ENCODE data around the gene ZFR2.

ZFR2 gene

GRCh38 chr19:3873151-3873550 lies 4.3 kb upstream of the ZFR2 start:
- no peak for DNase-seq

DNA sequence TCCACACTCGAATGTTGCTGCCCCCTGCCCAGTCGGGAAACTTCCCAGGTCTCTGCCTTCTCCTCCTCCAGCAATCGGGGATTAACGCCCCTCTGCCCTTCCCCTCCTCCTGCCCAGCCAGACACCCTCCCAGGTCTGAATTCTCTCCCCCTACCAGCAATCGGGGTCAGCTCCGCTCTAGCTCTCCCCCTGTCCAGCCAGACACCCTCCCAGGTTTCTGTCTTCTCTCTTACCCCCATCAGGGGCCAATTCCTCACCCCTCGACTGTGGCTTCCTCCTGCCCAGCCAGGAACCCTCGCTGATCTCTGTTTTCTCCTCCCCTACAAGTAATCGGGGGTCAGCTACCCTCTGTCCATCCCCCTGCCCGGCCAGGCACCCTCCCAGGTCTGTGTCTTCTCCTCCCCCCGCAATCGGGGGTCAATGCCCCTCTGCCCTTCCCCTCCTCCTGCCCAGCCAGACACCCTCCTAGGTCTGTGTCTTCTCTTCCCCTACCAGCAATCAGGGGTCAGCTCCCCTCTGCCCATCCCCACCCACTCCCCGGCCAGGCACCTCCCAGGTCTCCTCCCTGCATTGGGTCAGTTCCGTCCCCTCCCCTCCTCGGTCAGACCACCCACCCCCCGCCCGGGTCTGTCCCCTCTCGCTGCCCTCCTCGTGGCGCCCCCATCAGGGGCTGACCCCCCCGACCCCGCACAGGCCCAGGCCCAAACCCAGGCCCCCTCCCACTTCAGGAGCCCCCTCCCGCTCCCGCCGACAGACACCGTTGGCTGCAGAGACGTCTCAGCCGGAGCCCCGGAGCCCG lies 668 bp downstream of the ZFR2 start:
- no peak for DNase-seq

DNA sequence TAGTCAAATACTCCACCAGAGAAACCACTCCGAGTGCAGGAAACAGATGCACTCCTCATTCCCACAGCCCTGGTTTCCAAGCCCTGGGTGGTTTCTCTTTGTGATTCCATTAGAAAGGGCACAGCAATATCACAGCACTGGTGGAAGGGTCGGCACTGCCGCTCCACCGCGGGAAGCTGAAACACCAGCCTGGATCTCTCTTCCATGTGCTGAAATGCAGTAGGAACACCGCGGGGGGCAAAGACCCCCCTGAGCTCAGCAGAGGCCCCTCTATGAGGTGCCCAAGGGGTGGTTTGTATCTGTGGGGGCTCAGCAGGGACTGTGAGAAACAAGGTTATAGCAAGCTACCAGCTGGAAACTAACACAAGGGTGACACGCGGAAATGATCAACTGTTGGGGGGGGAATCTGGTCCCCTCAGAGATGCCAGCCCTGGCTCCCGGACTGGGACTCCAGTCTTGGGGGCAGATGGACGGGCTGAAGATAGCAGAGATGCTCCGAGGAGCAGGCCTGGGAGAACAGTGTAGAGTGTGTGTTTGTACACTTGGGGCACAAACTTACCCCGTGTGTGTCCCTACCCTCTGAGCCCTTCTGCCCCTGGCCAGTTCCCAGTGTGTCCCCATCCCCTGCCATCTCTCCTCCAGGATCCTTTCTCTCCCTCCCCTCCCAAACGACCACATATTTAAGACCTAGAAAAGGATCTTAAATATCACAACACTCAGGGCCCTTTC lies 1.8 kb downstream of the ZFR2 start:
- no peak for DNase-seq

DNA sequence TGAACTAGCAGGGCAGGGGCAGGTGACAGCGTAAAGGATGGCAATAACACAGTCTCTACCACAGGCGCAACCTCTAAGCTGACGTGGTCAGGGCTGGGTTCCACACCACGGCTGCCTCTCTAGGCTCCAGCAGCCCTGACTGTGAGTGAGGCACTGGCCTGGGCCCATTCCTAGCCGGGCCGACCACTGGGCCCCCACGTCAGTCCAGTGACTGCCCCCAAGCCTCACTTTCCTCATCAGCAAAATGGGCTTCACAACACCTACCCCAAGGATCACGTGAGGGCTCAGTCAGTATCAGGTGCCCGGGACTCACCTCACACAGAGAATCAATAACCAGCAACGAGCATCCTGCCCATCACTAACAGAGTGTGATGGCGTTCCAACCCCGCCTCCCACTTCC lies 5.2 kb downstream of the ZFR2 start:
- no peak for DNase-seq

- no peak for DNase-seq
These were observed 5.9 kb downstream of the ZFR2 start for GRCh38 chr19:3862826-3863500.

DNA sequence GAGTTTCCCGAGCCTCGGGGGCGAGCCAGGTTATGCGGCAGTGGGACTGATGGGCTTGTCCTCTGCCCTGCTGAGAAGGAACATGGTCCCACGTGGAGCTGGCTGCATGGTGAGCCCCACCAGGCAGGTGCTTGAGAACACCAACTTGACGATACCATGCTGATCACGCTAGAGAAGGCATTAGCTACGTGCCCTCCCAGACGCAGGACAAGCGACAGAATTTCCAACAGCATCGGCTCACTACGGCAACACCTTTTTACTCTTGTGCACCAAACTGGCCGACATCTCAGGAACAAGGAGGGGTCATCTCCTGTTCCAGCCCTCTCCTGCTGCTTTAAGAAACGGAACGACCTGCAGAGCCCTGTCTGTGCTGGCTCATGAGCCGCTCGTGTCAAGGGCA lies 8.3 kb downstream of the ZFR2 start:
- DNase-seq, result no peak

GRCh38 chr19:3857449-3858003 lies 11.3 kb downstream of the ZFR2 start:
- DNase-seq, result peak in 1 of 5 experiments; percentile 30

DNA sequence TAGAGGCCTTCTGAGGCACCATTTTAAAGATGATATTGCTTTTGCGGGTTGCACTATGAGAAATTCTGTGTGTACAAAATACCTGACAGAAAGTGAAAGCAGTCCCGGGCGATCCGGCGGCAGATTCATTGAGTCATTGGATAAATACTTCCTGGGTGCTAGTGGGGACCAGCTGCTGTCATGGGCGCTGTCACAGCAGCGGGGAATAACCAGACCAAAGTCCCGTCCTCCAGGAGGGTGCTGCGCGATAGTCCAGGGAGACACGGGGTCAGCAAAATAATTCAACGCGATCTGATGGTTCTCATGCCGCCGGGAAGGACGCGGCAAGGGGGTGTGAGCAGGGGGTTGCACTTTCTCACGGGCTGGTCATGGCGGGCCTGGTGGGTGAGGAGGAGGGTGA lies 13.5 kb downstream of the ZFR2 start:
- no peak for DNase-seq

DNA sequence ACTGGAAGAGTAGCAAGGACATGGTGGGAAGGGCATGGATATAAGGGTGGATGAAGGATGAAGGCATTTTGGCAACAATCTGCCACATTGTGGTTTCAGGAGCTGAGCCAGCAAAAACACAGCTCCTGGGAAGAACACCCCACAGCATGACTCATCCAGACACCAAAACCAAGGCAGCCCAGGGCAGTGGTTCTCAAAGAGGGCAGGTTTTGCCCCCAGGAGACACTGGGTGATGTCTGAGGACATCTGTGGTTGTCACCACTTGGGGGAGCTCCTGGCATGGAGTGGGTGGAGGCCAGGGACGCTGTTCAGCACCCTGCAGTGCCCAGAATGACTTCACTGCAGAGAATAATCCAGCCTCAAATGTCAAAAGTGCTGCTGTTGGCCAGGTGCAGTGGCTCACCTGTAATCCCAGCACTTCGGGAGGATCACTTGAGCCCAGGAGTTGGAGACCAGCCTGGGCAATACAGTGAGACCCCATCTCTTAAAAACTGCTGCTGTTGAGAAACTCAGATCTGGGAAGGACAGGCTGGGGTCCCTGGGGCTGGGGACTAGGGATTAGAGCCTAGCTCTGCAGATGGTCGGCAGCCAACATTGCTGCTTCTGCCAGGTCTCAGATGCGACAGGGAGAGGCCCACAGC lies 16.1 kb downstream of the ZFR2 start:
- DNase-seq, result peak in 2 of 5 experiments; percentile 18 to 29

DNA sequence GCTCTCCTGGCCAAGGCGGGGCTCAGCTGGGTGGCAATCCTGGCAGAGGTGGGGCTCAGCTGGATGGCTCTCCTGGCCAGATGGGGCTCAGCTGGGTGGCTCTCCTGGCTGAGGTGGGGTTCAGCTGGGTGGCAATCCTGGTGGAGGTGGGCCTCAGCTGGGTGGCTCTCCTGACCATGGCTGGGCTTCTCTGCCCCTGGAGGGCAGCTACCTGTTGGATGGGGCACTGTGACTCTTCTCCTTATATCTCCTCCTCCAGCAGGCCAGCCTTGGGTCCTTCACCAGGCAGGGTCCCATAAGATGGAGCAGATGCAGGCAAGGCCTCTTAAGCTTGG lies 16.7 kb downstream of the ZFR2 start:
- no peak for DNase-seq

DNA sequence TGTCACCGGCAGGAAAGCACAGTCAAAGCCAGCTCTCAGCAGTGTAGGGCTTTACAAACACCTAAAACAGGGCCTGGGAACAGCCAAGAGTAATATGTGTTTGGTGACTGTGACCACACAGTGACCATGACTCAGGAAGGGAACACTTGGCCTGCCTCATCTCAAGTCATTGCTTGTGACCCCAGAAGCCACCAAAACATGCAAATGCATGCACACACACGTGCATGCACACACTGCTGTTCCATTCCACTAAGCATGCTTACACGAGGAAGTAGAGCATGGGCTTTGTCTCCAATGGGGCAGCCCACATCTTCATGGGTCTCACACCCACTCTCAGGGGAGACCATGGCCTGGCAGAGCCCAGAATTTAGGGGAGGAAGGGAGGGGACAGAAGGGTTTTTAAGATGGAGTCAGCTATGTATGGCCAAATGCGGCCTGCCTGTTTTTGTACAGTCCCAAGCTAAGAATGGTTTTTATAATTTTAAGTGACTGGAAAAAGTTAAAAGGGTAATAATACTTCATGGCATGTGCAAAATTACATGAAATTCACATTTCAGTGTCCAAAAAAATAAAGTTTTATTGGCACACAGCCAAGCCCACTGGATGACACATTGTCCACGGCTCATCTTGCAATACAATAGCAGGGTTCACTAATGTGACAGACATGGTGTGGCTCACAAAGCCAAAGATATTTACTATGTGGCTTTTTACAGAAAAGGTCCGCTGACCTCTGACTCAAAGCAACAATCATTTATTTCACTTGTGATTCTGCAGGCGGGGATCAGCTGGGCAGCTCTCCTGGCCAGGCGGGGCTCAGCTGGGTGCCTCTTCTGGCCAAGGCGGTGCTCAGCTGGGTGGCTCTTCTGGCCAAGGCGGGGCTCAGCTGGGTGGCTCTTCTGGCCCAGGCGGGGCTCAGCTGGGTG lies 17.3 kb downstream of the ZFR2 start:
- no peak for DNase-seq

DNA sequence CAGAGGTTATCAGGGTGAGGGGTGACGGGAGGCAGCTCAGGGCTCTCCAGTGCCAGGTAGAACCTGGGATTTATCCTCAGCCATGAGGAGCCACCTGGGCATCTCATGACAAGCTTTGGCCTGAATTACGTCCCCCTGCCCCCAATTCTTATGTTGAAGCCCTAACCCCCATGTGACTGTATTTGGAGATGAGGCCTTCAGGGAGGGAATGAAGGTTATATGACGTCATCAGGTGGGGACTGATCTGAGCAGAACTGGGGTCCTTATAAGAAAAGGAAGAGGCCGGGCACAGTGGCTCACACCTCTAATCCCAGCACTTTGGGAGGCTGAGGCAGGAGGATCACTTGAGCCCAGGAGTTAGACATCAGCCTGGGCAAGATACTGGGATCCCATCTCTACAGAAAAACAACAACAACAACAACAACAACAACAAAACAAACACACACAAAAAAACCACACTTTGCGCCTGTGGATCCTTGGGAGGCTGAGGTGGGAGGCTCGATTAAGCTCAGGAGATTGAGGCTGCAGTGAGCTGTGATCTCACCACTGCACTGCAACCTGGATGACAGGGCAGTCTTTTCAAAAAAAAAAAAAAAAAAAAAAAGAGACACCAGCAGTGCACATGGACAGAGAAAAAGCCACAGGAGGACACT lies 18.4 kb downstream of the ZFR2 start:
- no peak for DNase-seq

DNA sequence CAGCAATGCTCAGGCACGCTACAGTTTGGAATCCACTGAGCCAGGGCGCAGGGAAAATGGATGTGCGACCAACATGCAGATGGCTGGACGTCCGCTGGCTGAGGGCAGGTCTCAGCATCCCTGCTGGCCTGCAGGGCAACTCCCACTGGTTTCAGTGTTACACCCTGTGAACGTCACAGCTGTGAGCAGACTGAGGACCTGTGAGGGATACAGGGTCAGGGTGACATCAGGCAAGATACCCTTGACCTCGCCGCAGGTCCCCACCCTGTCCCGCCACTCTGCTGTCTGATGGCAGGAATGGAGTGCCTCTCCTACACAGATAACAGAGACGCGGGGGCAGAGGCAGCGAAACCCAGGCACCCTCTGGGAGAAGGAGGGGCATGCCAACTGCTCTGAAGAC lies 19.1 kb downstream of the ZFR2 start:
- DNase-seq, result no peak

DNA sequence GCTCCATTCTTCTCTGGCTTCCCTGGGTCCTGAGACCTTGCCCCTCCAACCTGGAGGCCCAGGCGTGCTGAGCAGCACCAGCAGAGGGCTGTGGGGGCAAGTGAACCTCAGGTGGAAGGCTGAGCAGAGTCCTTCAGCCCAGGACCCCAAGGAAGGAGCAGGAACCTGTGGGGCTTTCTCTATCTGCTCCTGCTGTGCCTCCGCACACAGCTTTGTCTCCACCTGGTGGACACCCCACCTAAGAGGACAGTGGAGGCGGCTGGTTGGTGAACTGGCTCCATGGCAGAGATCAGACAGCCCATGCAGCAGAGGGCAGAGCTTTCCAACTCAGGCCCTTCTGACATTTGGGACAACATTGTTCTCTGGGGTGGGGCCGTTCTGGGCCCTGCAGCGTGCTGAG lies 19.7 kb downstream of the ZFR2 start:
- DNase-seq, result peak in 2 of 5 experiments; percentile 9 to 29

- no peak for DNase-seq
These were observed 24.2 kb downstream of the ZFR2 start for GRCh38 chr19:3844596-3844995.

DNA sequence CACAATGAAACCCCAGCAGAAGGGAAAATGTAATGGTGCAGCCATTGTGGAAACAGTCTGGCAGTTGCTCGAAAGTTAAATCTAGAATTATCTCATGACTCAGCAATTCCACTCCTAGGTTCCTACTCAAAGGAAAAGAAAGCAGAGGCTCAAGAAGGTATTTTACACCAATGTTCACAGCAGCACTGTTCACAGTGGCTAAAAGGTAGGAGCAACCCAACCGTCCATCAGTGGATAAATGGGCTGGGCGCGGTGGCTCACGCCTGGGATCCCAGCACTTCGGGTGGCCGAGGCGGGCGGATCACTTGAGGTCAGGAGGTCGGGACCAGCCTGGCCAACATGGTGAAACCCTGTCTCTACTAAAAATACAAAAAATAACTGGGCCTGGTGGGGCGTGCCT lies 25.9 kb downstream of the ZFR2 start:
- DNase-seq, result no peak

DNA sequence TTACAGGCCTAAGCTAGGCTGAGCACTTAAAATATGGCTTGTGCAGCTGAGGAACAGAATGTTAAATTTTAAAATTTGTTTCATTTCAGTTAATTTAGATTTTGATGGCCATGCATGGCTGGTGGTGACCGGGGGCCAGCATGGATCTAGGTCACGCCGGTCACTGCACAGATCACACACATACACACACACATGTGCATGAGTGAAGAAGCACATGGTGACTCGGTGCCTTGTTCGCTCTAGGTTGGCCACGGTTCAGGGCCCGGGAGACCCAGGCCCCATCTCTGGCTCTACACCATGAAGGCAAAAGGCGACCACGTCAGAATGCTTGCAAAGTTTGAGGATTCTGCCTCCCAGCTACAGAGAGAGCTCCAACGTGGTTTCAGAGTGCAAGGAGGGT lies 28.0 kb downstream of the ZFR2 start:
- no peak for DNase-seq

DNA sequence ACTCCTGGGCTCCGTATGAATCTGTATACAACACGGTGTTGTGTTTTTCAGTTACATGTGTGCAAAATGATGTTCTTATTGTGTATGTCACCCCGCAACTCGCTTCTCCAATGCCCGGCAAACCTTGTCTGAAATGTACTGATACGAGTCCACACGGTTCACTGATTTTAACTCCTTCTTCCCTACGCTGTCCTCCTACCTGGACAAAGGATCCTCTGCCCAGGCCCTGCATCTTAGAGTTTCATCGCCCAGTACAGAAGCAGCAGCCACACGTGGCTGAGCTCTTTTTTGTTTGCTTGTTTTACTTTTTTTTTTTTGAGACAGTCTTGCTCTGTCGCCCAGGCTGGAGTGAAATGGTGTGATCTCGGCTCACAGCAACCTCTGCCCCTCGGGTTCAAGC lies 28.9 kb downstream of the ZFR2 start:
- DNase-seq, result no peak

DNA sequence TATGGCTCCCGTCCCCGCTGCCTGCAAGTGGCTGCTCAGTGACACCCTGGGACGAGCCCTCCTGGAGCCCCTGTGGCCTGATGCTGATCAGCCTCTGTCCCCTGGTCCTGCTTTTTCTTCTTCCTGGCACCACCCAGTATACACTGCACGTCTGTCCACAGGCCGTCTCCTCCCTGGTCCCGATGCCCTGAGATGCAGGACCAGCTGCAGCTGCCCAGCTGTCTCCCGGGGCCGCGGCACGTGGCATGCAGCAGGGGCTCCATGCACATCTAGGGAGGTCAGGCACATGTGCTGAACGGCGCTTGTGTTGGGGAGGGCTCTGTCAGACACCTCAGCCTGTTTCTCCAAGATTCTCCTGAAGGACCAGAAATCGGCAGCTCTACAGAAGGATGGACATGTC lies 30.2 kb downstream of the ZFR2 start:
- no peak for DNase-seq

DNA sequence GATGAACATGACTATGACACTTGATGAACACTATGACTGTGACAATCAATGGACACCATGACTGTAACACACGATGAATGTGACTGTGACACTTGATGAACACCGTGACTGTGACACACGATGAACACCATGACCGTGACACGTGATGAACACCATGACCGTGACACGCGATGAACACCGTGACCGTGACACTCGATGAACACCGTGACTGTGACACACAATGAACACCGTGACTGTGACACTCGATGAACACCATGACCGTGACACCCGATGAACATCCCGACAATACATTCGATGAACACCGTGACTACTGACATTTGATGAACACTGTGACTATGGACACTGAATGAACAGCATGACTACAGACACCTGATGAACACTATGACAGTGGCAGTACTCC lies 30.9 kb downstream of the ZFR2 start:
- no peak for DNase-seq

DNA sequence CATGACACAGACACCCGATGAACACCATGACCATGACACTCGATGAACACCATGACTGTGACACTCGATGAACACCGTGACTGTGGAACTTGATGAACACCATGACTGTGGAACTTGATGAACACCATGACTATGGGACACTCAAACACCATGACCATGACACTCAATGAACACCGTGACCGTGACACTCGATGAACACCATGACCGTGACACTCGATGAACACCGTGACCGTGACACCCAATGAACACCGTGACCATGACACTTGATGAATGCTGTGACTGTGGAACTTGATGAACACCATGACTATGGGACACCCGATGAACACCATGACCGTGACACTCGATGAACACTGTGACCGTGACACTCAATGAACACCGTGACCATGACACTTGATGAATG lies 31.5 kb downstream of the ZFR2 start:
- no peak for DNase-seq

Data from T-helper 2 cell (primary cell).